HS-5 (cell line): ENCODE results near the gene DHCR7.

Experiments used
- DNase-seq: peaks from one replicate; pipeline ENCODE4 v3.0.0-alpha.2; 2012; ENCODE audit warnings: low read depth

Gene DHCR7

GRCh38 chr11:71456294-71456693, 8.1 kb upstream of the DHCR7 start:
- no peak for DNase-seq

DNA sequence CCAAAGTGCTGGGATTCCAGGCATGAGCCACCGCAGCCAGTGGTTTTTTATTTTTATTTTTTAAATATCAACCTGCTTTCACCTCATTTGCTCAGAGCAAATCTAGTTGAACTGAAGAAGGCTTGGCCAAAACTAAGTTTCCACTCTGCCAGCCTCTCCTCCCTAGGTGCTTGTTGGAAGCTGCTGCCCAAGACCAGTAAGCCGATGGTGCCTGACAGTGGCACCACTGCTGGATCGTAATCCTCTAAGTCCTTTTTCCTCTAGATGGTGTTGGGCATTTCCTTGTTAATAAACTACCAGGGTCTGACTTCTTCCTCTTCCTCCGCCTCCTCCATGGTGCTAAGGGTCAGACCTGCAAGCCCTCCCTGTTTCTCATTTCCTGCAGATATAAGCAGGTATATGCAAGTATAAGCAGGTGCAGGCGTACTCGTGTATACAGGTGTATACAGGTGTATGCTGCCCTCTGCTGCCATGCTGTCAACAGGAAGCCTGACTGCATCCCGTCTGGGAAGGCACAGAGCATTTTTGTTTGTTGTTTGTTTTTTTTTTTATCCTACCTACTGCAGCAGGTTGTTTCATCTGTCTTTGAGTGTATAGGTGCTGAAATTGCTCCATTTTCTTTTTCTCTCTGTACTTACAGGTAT, 6.4 kb upstream of the DHCR7 start:
- no peak for DNase-seq

DNA sequence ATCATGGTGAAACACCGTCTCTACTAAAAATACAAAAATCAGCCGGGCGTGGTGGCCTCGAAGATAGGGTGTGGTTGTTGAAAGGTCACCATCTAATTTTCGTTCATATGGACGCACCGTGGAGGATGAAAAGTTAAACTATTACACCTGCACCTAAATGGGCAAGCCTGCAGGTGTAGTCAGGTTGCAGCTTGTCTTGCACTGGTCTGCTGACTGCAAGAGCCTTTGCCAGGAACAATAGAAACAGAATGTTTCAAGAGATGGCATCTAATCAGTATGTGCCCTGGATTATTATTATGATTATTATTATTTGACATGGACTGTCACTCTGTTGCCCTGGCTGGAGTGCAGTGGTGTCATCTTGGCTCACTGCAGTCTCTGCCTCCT, 5.7 kb upstream of the DHCR7 start:
- DNase-seq, result no peak

DNA sequence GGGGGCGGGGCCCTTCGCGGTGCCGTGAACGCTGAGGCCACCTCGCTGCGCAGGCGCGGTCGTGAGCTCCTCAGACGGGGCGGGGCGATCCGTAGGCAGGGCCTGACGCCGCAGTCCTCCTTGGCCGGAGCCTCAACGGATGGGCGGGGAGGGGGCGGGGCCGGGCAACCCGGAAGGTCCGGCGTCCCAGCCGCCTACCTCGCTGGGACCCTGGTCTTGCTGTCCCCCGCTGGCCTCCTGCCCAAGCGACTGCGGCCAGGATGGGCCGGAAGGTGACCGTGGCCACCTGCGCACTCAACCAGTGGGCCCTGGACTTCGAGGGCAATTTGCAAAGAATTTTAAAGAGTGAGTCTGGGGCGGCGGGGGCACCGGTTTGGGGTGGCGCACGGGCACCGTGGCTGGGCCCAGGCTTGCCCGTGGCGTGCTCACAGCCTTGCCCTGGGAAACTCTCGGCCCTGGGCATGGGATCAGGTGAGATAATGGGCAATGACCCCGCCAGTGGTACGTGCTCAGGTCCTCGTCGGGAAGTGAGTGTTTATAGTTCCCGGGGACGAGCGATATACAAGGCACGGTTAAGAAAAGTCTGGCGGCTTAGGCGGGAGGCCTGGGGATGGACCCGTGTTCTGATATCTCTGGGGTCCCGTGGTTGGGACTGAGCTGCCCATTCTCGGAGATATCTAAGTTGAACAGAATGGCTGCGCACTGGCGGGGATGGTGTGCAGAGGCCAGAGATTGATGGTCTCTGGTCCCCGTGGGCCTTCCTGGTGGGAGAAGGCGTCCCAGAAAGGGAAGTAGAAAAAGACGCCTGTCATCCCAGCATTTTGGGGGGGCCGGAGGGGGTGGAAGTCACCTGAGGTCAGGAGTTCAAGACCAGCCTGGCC, 5.1 kb upstream of the DHCR7 start, which contains the start of gene NADSYN1:
Gene NADSYN1 (plus strand): TSS at position 167 of the 881 bp plus-strand sequence. CDS start 94 bp downstream, at position 261.
- peak; percentile 56 for DNase-seq

- DNase-seq, result peak; percentile 2
Observed at GRCh38 chr11:71452199-71453036, 4.2 kb upstream of the DHCR7 start.

- DNase-seq, result no peak
Observed at GRCh38 chr11:71451596-71452198, 3.5 kb upstream of the DHCR7 start.

DNA sequence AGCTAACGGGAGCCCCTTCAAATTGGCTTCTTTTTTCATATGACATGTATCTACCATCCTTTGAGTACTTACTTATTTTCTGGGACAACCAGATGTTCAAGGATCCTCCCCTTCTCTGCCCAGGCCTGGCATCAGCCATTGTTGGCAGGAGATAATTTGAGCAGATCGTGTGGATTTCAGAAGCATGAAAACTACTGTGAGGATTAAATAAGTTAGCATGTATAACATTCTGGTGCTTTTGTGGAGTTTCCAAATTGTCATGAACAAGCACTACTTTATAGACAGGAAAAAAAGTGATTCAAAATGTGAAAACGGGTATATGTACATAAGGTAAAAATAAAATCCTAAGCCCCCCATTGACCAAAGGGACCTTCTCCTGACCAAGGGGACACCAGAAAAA, 2.7 kb upstream of the DHCR7 start:
- no peak for DNase-seq

GRCh38 chr11:71450507-71450906, 2.3 kb upstream of the DHCR7 start:
- DNase-seq, result no peak

DNA sequence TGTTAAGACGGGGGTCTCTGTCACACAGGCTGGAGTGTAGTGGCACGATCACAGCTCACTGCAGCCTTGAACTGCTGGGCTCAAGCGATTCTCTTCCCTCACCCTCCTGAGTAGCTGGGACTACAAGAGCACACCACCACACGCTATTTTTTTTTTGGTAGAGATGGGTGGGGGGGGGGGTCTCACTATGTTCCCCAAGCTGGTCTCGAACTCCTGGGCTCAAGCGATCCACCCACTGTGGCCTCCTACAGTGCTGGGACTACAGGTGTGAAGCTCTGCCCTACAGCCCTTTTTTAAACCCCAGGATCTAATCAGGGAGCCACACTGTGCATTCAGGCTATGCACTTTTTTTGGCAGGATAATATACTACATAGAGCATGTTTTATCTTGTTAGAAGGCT, 1.4 kb upstream of the DHCR7 start:
- DNase-seq, result no peak

- DNase-seq, result no peak
Observed at GRCh38 chr11:71447791-71448256, 369 bp downstream of the DHCR7 start.

GRCh38 chr11:71446942-71447688, 1.1 kb downstream of the DHCR7 start:
- no peak for DNase-seq

- no peak for DNase-seq
Observed at GRCh38 chr11:71446150-71446549, 2.0 kb downstream of the DHCR7 start.

- DNase-seq, result no peak
Observed at GRCh38 chr11:71444811-71445210, 3.4 kb downstream of the DHCR7 start.

GRCh38 chr11:71443736-71444445, 4.3 kb downstream of the DHCR7 start:
- DNase-seq, result no peak

- no peak for DNase-seq
Observed at GRCh38 chr11:71442880-71443279, 5.3 kb downstream of the DHCR7 start.

GRCh38 chr11:71442123-71442522, 6.1 kb downstream of the DHCR7 start:
- no peak for DNase-seq

DNA sequence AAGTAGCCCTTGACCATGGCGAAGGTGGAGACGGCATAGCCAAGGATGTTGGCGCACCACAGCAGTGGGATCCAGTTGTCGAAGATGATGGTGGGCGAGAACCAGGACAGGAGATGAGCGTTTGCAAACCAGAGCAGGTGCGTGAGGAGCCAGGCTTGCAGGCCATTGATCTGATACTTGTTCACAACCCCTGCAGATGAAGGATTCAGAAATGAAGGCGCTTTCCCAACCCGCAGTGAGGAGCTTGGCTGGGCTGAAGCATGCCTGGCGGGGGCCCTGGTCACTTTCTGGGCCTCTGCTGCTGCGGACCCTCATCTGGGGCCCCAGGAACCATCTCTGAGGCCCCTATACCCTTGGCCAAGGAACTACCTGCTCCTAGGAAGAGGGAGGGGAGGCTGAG, 6.9 kb downstream of the DHCR7 start:
- DNase-seq, result no peak

DNA sequence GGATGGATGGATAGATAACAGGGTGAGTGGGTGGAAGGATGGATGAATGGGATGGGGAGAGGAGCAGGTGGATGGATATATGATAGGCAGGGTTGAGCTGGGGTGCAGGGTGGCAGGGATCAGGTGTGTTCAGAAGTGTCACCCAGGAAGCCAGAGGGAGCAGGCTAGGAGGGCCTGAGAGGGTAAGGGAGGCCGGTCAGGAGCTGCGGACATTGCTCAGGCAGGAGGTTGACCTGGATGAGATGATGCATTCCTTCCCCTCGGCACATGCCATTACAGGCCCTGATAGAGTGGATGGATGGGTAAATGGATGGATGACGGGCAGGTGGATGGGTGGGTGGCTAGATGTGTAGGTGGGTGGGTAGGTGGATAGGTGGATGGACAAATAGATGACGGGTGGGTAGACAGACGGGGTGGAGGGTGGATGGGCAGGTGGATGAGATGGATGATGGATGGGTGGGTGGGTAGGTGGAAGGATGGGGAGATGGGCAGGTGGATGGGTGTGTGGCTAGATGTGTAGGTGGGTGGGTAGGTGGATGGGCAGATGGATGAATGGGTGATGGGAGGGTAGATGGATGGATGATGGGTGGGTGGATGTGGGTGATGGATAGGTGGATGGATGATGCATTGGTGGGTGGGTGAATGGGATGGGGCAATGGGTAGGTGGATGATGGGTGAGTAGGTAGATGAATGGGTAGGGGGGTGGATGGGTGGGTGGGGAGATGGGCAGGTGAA, 8.0 kb downstream of the DHCR7 start:
- DNase-seq, result no peak

- DNase-seq, result no peak
Observed at GRCh38 chr11:71438650-71439049, 9.5 kb downstream of the DHCR7 start.

GRCh38 chr11:71437879-71438278, 10.3 kb downstream of the DHCR7 start:
- no peak for DNase-seq
